Epidermal melanocyte (primary cell): ENCODE data around the gene UNC119B.
"Not testable (repeated sequence)": the region's sequence is repeated elsewhere in the genome, so short reads cannot be mapped to it uniquely, and the experiment has no call there.

Experiments used
- DNase-seq: peaks from one replicate; pipeline ENCODE4 v3.0.0; 2011; ENCODE audit warnings: low spot score; ENCODE audit not compliant: insufficient read length

UNC119B gene

DNA sequence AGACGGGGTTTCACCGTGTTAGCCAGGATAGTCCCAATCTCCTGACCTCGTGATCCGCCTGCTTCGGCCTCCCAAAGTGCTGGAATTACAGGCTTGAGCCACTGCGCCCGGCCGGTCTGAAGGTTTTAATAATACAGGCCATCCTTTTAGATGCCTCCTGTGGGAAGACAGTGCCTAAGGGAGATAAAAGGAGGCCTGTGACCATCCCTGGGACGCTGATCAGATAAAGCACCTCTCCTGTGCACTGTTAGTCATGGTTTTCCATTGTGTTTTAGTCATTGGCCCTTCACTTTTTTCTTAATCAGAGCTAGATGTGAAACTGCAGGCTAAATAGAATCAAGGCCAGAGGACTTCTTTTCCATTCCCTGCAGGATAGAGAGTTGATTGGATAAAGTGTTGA, 7.8 kb downstream of the UNC119B start:
- no peak for DNase-seq

GRCh38 chr12:120719072-120719471, 8.8 kb downstream of the UNC119B start:
- DNase-seq = no peak

DNA sequence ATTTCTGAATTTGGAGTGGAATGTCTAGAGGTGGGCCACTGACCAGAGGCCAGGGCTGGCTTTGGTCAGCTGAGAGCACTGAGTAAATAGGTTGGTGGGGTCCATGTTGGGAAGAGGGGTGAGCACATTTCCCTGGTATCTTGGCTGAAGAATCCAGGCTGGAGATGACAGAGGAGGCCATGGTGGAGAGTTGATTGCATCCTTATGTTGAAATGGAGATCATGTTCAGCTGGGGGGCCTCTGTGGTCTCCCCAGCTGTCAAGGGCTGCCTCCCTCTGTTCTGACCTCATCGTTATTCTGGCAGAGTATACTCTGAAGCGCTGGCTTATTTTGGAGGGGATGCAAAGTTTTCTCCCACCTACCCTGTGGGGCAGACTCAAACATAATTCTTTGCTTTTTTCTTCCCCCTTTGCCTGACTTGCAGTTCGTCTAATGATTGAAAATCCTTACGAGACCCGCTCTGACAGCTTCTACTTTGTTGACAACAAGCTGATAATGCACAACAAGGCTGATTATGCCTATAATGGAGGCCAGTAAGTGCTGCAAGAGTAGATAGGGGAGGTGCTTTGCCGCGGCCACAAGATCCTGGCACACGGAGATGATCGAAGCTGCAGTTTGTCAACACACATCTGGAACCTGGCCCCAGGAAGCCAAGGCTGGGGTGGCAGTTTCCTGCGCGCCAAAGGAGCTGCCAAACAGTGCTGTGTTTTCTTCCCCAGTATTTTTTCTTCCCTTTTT, 9.4 kb downstream of the UNC119B start:
- no peak for DNase-seq

GRCh38 chr12:120720234-120720986, 10.2 kb downstream of the UNC119B start:
- no peak for DNase-seq

DNA sequence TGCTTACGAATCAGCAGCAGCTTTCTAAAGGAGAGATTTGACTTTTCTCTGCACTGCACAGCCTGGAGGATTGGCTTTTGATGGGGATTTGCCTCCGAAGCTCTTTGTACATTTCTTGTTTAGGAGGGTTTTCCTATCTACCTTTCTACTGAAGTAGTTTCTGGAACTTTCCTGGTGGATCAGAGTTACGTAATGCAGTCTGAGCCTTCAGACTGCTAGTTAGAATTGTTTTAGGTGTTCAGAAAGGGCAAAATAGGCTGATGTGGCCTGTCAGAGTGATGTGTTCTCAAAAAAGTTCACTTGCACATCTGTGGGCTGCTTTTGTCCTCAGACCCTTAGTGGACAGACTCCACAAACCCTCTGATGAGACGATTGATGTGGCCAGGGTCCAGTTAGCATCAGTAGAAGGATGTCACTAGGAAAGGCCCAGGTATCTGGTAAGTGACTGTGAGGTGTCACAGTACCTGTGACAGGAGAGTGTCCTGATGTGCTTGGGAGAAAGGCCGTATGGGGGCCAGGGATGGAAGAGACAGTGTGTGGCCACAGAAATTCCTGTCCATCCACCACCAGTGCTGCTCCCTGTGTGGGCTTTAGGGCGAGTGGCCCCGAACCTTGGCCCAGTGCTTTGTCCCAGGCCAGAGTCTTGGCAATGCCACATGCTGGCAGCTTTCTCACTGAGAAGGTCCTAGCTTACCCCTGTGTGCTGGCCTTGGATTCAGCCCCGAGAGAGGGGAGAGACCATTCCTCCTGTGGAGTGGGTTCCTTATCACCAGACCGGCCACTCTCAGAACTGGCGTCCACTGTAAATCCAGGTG, 10.9 kb downstream of the UNC119B start:
- no peak for DNase-seq

GRCh38 chr12:120721866-120722265, 11.6 kb downstream of the UNC119B start:
- no peak for DNase-seq

- no peak for DNase-seq
These were observed 12.5 kb downstream of the UNC119B start for GRCh38 chr12:120722784-120723183.

DNA sequence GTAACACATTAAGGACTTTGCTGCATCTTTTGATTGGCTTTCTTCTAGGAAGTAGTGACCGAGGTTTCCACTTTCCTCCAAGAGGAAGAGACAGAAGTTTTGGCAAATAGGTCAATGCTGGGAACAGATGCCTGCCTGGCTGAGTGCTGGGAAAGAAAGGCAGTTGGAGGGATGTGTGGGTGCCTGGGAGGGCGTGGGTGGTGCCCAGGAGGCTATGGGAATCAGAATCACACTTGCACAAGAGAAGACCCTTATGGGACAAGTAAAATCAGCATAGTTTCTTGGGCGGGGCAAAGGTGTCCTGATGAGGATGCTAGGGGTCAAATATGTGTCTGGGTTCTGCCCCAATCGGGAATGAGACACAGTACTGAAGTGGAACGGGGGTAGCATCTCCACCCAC, 14.5 kb downstream of the UNC119B start:
- DNase-seq = no peak

DNA sequence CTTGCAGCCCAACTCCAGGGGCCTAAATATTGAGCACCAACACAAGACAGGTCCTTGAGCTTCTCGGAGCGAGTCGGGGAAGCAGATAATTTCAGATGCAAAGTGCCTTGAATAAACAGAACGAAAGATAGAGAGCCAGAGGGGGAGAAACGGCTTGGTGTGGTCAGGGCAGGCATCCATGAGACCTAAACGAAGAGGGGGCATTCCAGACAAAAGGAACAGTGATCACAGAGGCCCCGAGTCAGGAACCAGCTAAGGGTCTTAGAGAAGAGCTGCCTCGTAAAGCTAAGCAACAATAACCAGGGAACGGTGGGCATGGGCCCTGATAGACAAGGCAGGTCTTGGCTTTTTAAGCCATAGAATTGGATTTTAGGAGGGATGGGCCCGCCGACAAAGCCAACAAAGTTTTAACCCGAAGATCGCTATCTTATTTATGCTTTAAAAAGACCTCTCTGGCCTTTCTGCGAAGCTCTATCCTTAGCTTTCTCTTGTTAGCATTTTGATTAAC, 14.9 kb downstream of the UNC119B start:
- no peak for DNase-seq

DNA sequence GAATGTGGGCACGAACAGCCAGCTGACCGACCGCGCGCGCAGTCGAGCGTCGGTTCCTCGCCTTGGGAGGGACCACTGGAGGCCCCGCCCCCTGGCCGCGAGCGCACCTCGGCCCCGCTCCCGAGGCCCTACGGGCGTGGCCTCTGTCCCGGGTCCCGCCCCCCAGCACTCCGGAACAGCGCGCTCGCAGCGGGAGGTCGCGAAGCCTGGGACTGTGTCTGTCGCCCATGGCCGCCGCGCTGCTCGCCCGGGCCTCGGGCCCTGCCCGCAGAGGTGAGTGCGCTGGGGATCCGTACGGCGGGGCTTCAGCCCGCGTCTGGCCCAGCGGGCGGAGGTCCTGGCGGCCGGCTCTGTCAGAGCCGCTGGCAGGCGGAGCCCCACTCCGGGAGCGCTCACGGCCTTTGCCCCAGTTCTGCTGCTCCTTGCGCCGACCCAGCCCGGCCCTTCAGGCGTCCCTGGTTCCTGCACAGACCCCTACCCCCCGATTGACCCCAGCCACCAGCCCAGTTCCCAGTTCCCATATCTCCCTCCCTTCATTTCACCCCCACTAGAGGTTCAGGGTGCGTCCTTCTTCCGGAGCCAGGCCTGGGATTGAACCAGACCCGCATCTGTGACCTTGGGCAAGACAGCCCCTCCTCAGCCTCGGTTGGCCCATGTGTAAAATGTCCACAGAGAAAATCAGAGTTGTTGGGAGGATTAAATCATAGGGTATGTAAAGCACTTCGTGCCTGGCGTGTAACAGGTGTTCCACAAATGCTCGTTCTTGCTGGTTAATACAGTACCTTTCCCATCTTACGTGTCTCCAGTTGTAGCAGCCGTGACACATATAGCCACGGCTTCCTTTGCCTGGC, 15.6 kb downstream of the UNC119B start, which contains the start of gene ACADS:
TSS of gene ACADS (plus strand) at position 168 of the 851 bp plus-strand sequence. CDS start at position 228, 60 bp downstream.
- peak; percentile 98 for DNase-seq

DNA sequence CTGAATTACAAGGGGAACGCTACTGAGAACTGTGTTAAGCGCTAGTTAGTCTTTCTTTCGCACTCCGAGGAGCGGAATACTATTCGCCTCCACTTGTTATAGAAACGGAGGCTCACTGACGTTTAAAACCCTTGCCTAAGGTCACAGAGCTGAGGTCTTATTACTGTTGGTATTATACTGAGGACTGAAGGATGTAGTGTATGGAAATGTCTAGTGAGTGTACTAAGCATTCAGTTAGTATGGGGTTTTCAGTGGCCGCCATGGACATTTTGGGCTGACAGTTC, 16.2 kb downstream of the UNC119B start:
- DNase-seq = no peak

DNA sequence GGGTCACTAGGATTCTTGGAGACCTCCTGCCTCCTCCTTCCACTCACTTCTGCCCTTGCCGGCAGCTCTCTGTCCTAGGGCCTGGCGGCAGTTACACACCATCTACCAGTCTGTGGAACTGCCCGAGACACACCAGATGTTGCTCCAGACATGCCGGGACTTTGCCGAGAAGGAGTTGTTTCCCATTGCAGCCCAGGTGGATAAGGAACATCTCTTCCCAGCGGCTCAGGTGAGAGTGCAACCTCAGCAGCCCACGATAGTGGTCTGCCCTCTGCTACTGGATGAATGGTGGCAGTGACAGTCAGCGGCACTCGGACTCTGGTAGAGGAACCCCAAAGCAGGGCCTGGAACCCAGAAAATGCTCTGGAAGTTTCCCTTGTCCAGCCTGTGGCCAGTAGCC, 16.7 kb downstream of the UNC119B start:
- no peak for DNase-seq

DNA sequence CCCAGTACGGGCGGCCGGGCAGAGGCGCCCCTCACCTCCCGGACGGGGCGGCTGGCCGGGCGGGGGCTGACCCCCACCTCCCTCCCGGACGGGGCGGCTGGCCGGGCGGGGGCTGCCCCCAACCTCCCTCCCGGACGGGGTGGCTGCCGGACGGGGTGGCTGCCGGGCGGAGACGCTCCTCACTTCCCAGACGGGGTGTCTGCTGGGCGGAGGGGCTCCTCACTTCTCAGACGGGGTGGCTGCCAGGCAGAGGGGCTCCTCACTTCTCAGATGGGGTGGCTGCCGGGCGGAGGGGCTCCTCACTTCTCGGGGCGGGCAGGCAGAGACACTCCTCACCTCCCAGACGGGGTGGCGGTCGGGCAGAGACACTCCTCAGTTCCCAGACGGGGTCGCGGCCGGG, 21.9 kb downstream of the UNC119B start:
- not testable (repeated sequence) for DNase-seq

GRCh38 chr12:120733574-120733973, 23.3 kb downstream of the UNC119B start:
- no peak for DNase-seq

DNA sequence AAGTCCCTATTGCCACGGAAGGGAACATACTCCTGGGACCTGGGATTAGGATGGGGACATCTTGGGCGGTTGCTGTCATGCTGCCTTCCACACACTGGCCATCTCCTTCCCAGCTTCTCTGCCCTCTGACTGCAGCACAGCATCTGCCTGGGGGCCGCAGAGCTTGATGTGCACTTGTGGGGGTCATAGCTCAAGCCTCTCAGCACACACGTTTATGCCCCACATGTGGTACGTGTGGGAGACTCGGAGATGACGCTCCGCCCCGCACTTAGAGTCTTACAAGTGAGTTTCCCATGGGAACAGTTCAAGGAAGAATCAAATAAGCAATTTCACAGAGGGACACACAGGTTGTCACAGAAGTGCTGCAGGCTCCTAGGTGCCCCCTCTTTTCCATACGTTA, 24.0 kb downstream of the UNC119B start:
- DNase-seq = no peak

GRCh38 chr12:120735181-120735580, 24.9 kb downstream of the UNC119B start:
- no peak for DNase-seq

DNA sequence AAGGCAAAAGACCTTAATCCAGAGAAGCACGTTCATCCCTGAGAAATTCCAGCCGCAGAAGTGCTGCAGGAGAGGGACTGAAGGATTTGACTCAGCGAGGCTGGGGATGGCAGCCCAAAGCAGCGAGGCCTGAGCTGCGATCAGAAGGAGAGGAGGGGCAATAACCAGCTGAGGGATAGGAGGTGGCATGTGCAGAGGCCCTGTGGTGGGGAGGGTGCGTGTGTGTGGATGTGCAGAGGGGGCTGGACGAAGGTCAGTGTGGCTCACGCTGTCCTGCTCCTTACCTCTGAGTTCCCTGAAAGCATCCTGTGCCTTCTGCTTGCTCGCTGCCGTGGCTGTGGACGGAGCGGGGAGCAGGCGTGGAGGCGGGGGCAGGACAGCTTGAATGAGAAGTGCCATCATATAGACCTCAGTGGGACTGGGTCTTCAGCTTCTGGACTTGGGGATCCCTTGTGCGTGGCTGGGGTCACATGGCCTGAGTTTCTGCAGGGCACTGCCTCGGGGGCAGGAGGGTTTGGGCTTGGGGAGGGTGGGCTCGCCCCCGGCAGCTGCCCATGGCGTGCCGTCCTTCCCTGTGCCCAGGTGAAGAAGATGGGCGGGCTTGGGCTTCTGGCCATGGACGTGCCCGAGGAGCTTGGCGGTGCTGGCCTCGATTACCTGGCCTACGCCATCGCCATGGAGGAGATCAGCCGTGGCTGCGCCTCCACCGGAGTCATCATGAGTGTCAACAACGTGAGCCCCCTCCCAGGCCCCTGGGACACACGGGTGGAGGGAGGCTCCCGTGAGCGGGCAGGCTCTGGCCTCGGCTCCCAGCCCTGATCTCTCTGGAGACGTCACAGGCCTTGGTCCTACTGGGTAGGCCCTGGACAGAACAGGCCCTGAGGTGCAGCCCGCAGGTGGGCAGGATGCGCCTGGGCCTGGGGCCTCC, 26.4 kb downstream of the UNC119B start:
- DNase-seq = no peak

DNA sequence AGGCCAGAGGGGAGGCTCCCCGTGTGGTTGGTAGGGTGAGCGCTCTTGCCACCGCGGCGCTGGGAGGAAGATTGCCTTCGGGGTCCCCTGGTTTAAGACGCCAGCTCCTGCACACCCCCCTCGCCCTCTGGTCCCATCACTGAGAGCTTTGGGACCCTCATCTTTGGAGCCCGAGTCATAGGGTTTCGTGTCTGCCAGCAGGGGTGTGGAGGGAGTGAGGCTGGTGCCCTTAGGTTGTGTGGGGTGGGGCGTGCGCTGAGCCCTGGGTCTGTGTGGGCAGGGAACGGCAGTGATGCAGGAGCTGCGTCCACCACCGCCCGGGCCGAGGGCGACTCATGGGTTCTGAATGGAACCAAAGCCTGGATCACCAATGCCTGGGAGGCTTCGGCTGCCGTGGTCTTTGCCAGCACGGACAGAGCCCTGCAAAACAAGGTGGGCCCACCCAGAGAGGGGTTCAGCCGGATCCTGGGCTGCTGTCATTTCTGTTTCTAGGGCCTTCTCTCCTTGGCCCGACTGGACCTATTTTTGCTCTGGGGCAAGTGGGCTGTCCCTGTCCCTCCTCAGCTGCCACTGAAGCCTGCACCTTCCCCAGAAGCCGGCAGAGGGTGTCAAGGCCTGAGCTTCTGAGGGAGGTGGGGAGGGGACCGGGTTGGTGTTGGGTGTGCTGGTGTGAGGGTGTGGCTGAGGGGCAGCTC, 27.4 kb downstream of the UNC119B start:
- no peak for DNase-seq

- no peak for DNase-seq
These were observed 28.2 kb downstream of the UNC119B start for GRCh38 chr12:120738252-120739030.
